Suppressor macrophage treated with lipopolysaccharide for 1 hour (primary cell): ENCODE data around the gene MXD1.

ENCODE experiments used
- DNase-seq, 3 donors: peaks; one replicate each; pipeline ENCODE4 v3.0.0-alpha.2; 2020 to 2022

MXD1 gene

DNA sequence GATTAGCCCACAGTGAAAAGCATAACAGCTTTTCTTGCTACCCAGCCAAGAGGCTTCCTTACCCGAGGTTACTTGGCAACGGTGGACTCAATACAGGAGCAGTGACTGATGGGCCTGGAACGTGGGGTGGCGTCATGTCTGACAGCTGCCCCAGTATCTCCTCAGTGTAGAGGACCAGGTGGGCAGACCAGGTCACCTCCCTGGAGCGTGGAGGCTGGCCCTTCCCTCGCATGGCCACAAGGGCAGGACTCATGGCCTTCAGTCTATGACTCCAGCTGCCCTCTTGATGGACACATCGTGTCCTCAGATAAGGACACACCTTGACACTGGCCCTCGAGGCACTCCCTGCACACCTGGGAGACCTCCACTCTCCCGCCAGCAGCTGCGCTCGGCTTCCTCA, 40.1 kb downstream of the MXD1 start:
- no peak for DNase-seq

DNA sequence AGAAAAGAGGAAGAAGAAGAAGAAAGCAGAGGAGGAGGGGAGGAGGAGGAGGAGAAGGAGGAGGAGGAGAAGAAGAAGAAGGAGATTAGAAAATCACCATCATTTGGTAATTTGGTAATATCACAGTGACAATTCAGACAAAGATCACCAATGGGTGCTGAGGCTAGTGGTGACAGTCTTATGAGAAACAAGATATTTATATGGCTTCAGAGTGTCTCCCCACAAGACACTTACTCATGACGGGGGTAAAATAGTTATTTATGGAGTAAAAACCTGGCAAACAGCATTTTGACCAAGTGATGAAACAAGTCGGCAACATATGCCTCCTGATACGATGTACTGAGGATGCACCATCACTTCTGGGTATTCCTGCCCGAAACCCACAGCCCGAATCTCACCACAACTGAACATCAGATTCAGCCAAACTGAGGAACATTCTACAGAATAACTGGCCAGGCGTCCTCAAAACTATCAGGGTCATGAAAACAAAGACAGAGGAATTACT, 41.6 kb downstream of the MXD1 start:
- peak; percentile 41 to 61 (median 52) for DNase-seq

DNA sequence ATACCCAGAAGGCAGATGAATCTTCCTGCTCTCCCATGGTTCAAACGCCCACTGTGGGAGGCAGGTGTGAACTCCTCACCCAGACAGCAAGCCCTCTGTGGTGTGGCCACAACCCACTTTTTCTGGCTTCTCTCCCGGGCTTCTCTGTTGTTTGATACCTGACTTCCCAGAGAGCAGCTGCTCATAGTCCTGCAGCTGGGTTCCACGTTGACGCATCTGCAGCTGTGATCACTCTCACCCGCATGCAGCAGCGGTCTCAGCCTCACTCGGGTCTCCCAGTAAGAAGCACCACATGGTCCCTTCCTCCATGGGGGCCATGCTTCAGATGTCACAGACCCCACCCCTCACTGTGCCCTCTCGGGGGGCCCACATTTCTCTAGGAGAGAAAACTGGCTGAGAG, 43.1 kb downstream of the MXD1 start:
- DNase-seq: no peak

DNA sequence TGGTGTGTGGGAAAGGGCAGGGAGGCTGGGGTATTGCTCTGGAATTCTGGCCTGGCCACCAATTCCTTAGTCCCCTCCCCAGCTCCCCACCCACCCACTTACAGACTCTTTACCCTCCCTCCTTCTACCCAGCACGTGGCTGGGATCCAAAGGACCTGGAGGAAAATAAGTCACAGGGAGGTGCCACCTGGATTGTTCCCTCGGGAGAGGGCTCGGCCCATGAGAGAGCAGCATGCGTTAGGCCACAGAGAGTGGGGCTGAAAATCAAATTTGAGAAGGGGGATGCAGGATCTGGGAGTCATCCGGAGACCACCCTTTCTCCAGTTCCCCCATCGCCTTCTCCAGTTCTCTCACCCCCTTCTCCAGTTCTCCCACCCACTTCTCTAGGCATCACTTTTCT, 43.6 kb downstream of the MXD1 start:
- no peak for DNase-seq

DNA sequence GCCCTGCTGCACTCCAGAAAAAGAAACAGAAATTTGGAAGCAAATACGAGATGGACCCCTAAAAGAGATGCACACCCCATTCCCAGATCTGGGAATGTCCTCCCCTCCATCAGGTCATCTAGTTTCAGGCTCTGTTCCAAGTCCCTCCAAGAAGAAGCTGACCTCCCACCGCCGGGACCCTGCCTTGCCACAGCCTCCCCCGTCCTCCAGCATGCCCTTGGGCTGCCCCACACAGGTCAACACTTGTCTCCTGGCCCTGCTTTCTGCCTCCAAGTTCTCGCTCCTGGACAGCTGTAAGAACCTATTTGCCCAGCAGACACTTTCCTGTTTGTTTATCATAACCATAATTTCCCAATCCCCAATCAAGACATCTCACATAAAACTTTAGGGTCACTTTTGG, 44.5 kb downstream of the MXD1 start:
- DNase-seq: no peak

DNA sequence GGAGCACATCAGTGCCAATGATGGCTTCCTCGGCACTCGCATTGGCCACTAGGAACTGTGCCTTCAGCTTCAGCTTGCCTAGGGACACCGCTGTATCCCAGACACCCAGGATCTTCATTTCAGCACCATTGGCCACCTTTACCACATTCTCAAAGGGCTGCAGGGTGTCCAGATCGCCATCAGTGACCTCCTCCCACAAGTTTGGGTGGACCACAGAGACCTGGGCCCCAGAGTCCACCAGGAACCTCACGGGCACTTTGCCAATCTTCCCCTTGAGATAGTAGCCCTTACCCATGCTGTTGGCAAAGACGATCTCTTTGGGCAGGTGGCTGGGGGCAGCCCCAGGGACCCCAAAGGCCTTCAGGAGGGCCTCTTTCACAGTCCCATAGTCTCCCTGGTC, 45.9 kb downstream of the MXD1 start:
- no peak for DNase-seq

DNA sequence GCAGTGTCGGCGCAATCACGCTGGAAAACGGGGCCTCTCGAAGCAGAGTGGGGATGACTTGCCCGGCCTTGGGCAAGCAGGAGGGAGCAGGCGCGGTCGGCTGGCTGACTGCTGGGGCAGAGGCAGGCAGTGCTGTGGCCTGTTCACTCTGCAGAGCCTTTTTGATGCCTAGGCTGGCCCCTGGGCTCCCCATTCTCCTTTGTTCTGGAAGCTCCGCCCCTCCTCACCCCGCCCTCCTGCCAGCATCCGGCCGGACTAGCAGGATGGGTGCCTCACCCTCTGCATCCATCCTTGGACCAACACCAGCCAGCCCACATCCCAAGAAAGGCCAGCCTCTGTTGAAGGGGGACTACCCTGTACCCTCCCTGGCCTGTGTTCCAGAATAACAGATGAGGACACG, 46.6 kb downstream of the MXD1 start, which contains the start of gene ASPRV1:
ASPRV1 (minus strand) TSS at position 136 of the 400 bp plus-strand sequence. CDS start 195 bp downstream, outside the sequence.
- no peak for DNase-seq

DNA sequence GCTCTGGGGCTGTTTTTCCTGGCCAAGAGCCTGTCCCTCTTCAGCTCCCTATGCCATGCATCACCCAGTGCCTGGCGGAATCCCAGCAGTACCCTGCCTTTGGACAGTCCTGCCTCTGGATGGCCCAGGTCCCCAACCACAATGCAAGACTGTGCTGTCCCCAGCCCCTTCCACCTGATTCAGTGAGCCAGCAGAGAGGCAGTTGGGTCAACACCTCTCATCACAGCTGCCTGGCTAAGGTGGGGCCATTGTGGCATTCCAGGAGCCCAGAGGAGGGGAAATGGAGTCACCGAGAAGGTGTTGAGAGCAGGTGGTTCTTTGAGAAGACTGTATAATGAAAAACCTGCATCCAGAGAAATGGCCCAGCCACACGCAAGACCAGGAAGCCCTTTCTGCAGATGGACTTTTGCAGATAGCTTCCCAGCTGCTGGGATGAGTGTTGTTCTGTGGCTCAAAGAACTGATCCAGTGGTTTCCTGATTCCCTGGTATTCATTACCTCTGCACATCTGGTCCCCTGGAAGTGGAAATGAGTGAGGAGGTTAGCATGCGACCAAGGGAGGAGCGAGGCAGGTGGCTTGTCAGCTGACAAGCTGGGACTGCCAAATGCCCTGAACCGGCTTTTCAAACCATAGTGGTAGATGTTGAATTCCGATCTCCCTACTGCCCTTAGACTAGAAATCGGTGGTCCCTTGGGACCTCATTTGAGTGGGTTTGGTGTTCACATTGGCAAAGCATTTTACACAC, 48.2 kb downstream of the MXD1 start:
- DNase-seq: no peak

DNA sequence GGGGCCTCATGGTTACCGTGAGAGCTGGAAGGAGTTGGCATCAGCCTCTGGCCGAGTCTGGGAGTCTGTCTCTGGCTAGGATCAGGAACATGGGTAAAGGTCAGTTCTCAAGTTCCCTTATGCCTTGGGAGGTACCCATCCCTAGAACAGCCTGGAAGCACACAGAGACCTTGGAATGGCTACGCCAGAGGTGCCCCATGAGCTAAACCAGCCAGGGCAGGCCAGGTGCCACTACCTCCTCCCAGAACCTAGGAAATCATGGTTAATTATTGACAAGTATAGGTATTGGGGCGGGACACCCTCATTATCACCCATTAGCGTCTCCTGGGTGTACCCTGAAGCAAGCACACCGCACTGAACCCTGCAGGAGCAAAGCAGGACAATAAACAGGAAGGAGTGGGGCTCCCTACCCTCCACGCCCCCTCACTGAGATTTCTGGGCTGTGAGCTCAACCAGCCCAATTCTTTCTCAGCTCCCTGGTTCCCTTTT, 49.5 kb downstream of the MXD1 start:
- peak; percentile 66 to 72 (median 66) for DNase-seq

DNA sequence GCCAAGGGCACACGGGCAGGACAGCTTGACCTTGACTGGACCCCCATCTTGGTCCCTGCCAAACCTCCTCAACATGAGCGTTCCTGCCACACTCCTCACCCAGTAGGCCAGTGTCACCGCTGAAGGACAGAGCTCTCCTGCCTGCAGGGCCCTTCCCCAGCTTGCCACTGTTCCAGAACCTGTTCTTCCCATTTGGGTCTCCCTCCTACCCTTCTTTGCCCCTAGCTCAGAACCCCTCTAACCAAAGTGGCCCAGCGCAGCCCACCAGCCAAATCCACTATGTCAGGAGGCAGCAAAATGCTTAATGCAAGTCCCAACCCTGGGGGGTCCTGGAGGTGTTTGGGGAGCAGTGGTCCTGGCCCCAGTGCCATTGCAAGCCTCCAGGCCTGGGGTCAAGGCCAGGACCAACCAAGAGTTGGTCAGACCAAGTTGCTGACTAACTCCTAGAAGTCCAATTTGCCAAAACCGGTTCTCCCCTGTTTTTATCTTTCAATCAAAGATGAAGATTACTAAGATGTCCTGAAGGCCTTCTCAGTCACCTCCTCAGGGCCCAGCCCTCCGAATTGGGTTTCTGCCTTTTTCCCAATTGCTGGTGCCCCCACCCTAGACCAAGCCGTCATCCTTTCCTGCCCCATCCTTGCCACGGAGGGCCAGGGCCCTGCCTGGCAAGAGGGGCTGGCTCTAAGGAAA, 51.0 kb downstream of the MXD1 start:
- no peak for DNase-seq

DNA sequence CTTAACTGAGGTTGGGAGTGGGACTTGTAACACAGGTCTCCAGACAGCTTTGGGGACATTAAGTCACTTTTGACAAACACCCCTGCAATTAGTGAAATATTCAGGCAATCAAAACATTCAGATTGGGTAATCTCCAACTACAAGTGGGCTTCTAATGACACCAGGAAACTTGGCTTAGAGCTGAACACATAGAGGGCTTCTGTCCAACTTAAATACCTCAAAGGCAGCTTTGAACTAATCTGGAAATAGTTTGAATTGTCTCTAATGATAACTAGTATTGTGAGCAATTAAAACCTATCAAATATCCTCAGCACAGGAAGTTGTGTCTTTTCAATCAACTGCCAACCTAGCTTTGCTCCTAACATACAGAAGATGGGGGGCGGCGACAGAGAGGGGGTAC, 51.6 kb downstream of the MXD1 start:
- DNase-seq: no peak

DNA sequence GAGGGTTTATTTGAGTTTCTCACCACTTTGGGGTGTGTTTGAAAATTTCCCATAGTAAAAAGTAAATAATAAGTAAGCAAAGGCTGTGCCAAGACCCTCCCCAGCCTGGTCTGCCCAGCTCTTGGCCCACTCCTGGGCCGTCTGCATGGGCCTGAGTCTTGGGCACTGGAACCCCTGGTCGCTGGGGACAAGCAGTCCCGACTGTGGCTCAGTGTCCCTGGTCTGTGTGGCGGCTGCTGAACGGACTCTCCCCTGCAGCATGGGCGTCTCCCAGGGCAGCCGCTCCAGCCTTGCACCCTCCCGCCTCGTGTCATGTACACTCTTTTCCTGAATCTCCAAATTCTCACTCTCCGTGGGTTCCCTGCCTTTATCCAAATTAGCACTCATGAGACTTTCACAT, 53.7 kb downstream of the MXD1 start:
- no peak for DNase-seq

DNA sequence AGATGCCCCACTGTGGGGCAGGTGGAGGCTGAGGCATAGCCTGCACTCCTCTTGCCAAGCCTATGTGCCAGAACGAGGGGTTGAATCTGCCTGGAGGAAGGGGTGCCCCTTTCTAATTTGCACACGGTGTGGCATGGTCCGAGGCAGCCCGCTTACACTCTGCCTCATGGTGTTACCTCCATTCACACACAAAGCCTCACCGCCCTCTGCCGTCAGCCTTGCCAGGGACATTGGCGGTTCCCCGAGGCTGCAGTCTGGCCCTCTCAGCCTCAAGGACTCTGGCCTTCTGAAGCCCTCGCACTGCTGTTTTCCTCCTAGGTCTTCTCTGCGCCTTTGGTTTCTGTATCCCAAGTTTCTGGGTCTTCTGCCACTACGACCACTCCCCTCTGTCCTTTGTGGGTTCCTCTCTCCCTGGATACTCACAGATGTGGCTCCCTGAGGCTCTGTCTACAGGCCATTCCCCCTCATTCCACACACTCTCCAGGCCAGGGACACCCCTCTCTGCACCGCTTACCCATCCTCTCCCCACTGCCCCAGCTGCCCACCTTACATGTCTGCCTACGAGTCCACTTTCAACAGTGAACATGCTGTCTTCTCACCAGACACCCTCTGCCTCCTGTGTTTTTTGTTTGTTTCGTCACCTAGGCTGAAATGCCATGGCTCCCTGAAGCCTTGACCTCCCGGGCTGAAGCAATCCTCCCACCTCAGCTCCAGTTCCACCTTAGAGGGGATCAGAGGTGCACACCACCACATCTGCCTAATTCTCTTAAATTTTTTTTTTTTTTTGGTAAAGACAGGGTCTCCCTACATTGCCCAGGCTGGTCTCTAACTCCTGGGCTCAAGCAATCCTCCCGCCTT, 54.4 kb downstream of the MXD1 start:
- no peak for DNase-seq

DNA sequence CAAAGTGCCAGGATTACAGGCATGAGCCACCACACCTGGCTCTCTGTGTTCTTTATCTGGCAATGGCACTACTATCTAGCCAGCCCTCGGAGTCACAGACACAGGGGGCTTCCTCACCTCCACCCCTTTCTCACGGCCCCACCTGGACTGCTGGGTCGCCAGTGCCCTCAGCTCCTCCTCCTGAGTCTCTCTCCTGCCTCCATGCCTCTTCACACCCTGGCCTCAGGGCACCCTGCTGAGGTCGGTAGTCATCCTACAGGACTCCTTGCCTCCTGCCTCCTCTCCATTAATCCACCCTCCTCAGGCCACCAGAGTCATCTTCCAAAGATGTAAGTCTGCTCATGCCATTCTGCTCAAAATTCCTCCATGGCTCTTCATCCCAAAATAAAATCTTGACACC, 55.1 kb downstream of the MXD1 start:
- no peak for DNase-seq

DNA sequence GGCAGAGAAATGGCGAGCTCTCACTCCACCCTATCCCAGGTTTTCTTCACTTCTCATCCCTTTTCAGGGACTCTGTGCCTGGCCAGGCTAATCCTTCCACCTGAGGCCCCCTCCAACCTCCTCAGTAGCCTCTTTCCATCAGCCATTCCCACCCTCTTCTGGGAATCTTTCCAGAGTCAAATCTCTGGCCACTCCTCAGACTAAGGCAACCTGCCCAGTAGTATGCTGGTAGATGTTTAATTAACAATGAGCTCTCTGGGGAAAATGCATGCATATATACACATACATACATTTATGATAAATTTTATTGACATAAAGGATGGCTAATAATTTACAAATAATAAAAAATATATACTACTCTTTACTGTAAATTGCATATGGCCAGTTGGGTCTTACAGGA, 57.9 kb downstream of the MXD1 start:
- no peak for DNase-seq

DNA sequence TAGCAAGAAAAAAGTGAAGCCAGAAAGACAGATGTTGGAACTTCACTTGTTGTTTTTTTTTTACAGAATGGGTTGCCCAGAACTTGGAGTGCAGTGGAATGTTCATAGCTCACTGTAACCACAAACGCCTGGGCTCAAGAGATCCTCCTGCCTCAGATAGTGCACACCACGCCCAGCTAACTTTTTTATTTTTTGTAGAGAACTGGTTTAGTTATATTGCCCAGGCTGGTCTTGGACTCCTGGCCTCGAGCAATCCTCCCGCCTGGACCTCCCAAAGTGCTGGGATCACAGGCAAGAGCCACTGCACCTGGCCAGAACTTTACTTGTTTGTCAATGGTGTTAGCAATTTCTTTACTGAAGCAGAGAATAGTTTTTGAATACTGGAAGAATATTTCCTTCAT, 58.4 kb downstream of the MXD1 start:
- no peak for DNase-seq

DNA sequence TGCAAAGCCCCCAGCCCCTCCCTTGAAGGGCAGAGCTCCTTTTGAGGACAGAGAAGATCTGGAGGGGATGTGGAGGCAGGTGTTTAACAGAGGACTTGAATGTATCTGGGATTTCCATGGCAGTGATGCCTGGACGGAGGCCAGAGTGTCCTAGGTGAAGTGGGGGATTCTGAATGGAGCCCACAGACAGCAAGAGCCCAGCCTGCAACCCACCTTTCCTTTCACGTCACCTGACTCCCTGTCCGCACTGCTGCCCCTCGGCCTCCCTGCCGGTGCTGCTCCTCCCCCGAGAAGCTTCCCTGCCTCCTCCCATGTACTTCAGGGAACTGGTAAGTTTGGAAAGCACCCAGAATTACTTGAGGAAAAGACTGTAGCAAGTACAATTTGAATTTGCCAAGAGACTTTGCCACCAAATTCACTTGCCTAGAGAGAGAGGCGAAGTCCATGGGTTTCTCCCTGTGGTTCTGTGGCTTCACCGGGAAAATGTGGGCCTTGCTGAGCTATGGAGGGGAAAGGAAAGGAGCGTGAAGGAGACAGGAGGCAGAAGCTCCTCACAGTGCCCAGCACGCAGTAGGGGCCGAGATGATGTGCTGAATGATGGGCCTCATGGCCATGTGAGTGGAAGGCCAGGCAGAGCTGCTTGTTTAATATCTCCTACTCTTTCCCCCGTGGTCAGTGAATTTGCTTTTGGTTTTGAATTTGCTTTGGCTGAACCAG, 60.4 kb downstream of the MXD1 start:
- peak in 1 of 3 donors; percentile 34 for DNase-seq

DNA sequence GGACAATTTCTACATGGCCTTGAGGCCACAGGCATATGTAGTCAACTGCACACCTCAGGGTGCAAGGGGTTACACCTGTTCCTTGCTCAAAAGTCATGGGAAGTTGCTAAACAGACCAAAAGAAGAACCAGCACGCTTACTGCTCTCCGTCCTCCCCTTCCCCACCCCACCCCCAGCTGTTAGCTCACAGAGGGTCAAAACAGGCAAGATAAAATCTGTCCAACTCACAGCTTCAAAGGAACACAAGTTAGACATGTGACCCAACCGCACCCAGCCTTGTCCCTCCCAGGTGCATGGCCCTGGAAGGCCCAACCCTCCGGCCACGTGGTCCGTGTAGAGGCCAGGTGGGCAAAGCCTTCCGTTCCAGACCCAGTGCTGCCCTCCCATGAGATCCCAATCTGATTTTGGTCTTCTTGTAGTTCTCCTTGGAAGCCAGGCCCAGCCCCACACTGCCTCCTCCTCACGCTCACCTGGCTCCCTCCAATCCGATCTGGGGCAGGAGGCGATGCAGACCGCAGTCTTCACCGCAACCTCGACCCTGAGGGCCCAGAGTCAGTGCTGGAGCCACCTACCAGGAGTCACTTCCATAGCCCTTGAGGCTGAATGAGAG, 61.0 kb downstream of the MXD1 start:
- DNase-seq: no peak

DNA sequence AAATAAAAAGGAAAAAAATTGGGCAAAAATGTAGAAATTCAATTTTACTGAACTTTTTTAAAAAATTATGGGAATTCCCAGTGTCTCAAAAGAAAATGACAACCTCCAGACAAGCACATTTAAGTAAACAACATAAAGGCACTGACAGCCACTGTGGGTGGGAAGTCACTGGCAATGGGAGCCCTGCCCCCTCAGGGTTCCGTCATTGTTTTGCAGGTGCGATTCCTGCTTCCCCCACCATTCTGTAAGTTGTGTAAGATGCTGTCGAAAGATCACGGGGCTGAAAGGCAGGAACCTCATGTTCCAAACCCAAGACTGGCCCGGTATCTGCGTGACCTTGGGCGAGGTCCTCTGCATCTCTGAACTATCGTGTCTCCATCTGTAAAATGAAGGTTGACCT, 62.3 kb downstream of the MXD1 start:
- peak in 2 of 3 donors; percentile 38 to 45 for DNase-seq

DNA sequence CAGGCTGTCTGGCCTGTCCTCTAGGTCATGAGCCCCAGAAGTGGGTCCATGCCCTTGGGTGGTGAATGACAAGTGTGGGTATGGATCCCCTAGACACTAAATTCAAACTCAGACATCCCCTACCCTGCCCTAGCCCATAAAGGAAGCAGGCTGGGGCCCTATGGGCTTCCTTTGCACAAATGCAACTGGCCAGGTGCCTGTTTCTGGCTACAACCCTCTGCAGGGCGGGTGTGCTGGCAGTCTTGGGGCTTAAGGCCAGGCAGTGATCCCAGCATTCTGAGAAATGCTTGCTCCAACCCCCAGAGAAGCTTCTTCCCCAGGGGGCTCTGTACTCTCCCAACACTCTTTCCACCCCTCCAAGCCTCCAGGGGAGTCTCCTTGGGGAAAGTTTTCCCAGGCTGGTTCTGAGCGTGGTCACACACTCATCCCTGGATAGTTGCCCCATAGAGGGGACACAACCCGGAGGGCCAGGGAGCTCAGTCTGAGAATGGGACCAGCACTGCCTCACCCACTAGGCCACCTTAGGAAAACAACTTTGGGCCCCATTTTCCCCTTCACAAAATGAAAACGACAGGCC, 63.1 kb downstream of the MXD1 start:
- no peak for DNase-seq

DNA sequence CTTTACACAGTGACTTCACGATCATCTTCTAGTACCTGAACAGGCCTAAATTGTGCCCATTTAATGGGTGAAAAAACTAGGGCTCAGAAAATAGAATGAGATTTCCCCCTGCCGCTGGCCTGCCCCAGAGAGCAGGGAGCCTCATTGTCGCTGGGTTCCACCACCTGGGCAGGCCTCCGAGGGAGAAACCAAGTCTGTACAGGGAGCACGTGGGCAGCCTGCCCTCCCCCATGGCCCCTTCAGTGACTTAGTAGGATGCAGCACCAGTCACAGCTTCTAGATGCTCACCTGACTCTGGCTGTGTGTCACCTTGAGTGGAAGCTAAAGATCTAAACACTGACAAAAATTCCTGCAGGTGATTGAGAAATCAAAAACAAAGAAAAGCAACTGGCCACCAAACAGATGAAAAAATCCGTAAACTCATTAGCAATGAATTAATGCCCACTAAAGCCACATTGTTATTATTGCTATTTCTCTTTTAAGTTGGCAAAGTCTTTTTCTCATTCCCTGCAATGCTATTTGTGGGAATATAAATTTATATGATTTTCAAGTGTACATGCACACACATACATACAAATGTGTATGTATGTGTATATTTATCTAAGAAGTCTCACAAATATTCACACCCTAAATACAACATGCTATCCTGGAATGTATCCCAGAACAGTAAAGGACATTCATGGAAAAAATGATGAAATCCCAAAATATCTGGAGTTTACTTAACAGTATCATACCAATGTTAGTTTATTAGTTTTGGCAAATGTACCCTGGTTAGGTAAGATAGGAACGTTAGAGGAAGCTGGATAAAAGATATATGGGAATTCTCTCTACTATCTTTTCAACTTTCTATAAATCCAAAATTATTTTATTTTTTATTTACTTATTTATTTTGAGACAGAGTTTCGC, 65.2 kb downstream of the MXD1 start:
- no peak for DNase-seq
